Upper lobe of left lung (tissue), 6 donors: Measurements from ENCODE around the gene AGO3. TPM values are rescaled to one million over a fixed set of nuclear protein-coding genes. Genes with fewer than 3 reads are reported as not detected.
A peak's percentile ranks its signal among the peaks of the same experiment; 100 is the strongest.

Experiments used
- ATAC-seq, 2 donors: fragments of 200-7000 bp; cut with Tn5 transposase; one replicate each; pipeline ENCODE4 v1.9.1; 2022; ENCODE audit warnings: mild to moderate bottlenecking in 2 of 2, moderate library complexity in 2 of 2; ENCODE audit not compliant: low FRiP score in 2 of 2
- DNase-seq, 2 donors: peaks; one replicate each; pipeline ENCODE4 v3.0.0-alpha.2; 2019 to 2020
- H3K27ac ChIP-seq, 4 donors: fragments of 200-600 bp; sonication (generic); one replicate each; pipeline ENCODE4 v1.5.1; 2016 to 2019
- H3K27me3 ChIP-seq, 4 donors: fragments of 200-600 bp; sonication (generic); one replicate each; pipeline ENCODE4 v1.5.1; 2017 to 2019
- H3K36me3 ChIP-seq, 4 donors: fragments of 200-600 bp; sonication (generic); one replicate each; pipeline ENCODE4 v1.5.1; 2016 to 2019
- H3K4me1 ChIP-seq, 4 donors: fragments of 200-600 bp; sonication (generic); one replicate each; pipeline ENCODE4 v1.5.1; 2018 to 2019
- H3K4me3 ChIP-seq, 4 donors: fragments of 200-600 bp; sonication (generic); one replicate each; pipeline ENCODE4 v1.5.1; 2017 to 2019; ENCODE audit warnings: mild to moderate bottlenecking in 2 of 4, moderate library complexity in 1 of 4
- H3K9me3 ChIP-seq, 4 donors: fragments of 200-600 bp; sonication (generic); one replicate each; pipeline ENCODE4 v1.5.1; 2018 to 2019
- CTCF ChIP-seq, 6 experiments: fragments of 450-650 bp in 4 of 6; fragments of 200-600 bp in 2 of 6; sonication (generic) in 2 of 6; IDR thresholded peaks; one replicate each; pipeline ENCODE4 v1.5.1; 2016 to 2019; ENCODE audit warnings: antibody characterized with exemption in 6 of 6
- EP300 ChIP-seq, 4 donors: sonication (generic); formaldehyde crosslinking; IDR thresholded peaks; one replicate each; pipeline ENCODE4 v1.5.1; 2017; ENCODE audit warnings: antibody characterized with exemption in 4 of 4, control low read depth in 2 of 4
- POLR2A ChIP-seq, 4 donors: fragments of 450-650 bp; IDR thresholded peaks; one replicate each; pipeline ENCODE4 v1.5.1; 2016 to 2017; ENCODE audit warnings: antibody characterized with exemption in 4 of 4, mild to moderate bottlenecking in 2 of 4
- POLR2AphosphoS5 ChIP-seq, 2 donors: sonication (generic); formaldehyde crosslinking; IDR thresholded peaks; one replicate each; pipeline ENCODE4 v1.5.1; 2017; ENCODE audit warnings: antibody characterized with exemption in 2 of 2
- WGBS, 2 donors: methylation state at CpG; one replicate each; pipeline ENCODE4 v1.1.5; 2017 to 2018; 5-methylcytosine and 5-hydroxymethylcytosine counted together
- total RNA-seq, 6 donors: library from RNA; depleted of rRNA in 4 of 6; stranded (reverse); fragments of >200 nt in 4 of 6; gene quantifications; one replicate each; pipeline versions ENCODE4 v1.1.0 to v1.2.1, GENCODE V29; 2016 to 2021
- donor health status: DM: no; HTN: no; CAD: no; lungs with moderate emphysema.
- donor health status: DM: no; HTN: yes; CAD: no; lungs with severe emphysema.

The AGO3 gene
- total RNA-seq, 6 donors from 2014 or later: 13.8 to 32.5 (median 29.6) TPM

- TF ChIP-seq POLR2AphosphoS5 (IDR thresholded peaks at IDR 0.05) (no peak), POLR2A (IDR thresholded peaks at IDR 0.05) (no peak), CTCF (IDR thresholded peaks at IDR 0.05) (no peak), EP300 (IDR thresholded peaks at IDR 0.05) (no peak)
- no peaks in the 10 kb centered on the region for H3K27me3 ChIP-seq
- no peak overlapping the region for H3K4me3 ChIP-seq
- peaks cover 19 to 37% (median 31%) of the 10 kb centered on the region in 4 donors for H3K4me1 ChIP-seq
- no peaks in the 10 kb centered on the region for H3K36me3 ChIP-seq
- DNase-seq (no peak), ATAC-seq (no peak)
- H3K27ac ChIP-seq: no peak overlapping the region
- no peaks in the 10 kb centered on the region for H3K9me3 ChIP-seq
These were observed 2.0 kb downstream of the AGO3 start for GRCh38 chr1:35932941-35933340.

GRCh38 chr1:35935442-35936388, 4.8 kb downstream of the AGO3 start:
- DNase-seq (no peak), ATAC-seq (no peak)
- TF ChIP-seq CTCF (IDR thresholded peaks at IDR 0.05): no peak
- no peak for TF ChIP-seq EP300 (IDR thresholded peaks at IDR 0.05)
- TF ChIP-seq POLR2AphosphoS5 (IDR thresholded peaks at IDR 0.05): no peak
- TF ChIP-seq POLR2A (IDR thresholded peaks at IDR 0.05): no peak
- H3K4me1 ChIP-seq: peaks cover 12 to 29% (median 23%) of the 10 kb centered on the region in 4 donors
- no peaks in the 10 kb centered on the region for H3K9me3 ChIP-seq
- 63 to 68% methylated on average over 2 of the region's 2 CpGs for WGBS, 2 donors
- no peak overlapping the region for H3K4me3 ChIP-seq
- no peaks in the 10 kb centered on the region for H3K27me3 ChIP-seq
- no peak overlapping the region for H3K27ac ChIP-seq
- no peaks in the 10 kb centered on the region for H3K36me3 ChIP-seq

GRCh38 chr1:35936838-35937237, 5.9 kb downstream of the AGO3 start:
- Histone ChIP-seq H3K4me3 (no peak overlapping the region), H3K27me3 (no peaks in the 10 kb centered on the region), H3K9me3 (no peaks in the 10 kb centered on the region), H3K4me1 (peaks cover 12 to 29% (median 22%) of the 10 kb centered on the region in 4 donors), H3K36me3 (no peaks in the 10 kb centered on the region), H3K27ac (no peak overlapping the region)
- TF ChIP-seq POLR2A (IDR thresholded peaks at IDR 0.05) (no peak), EP300 (IDR thresholded peaks at IDR 0.05) (no peak), CTCF (IDR thresholded peaks at IDR 0.05) (no peak), POLR2AphosphoS5 (IDR thresholded peaks at IDR 0.05) (no peak)
- DNase-seq (no peak), ATAC-seq (peak in 1 of 2 donors; percentile 29)
- WGBS, 2 donors: 86 to 93% methylated on average over 3 of the region's 3 CpGs

- 95 to 99% methylated on average over 3 of the region's 3 CpGs for WGBS, 2 donors
- H3K9me3 ChIP-seq: no peaks in the 10 kb centered on the region
- TF ChIP-seq POLR2A (IDR thresholded peaks at IDR 0.05): no peak
- no peak for TF ChIP-seq CTCF (IDR thresholded peaks at IDR 0.05)
- TF ChIP-seq EP300 (IDR thresholded peaks at IDR 0.05): no peak
- no peak for TF ChIP-seq POLR2AphosphoS5 (IDR thresholded peaks at IDR 0.05)
- H3K4me1 ChIP-seq: peaks cover 0 to 12% (median 5%) of the 10 kb centered on the region in 4 donors
- H3K4me3 ChIP-seq: no peak overlapping the region
- H3K27me3 ChIP-seq: no peaks in the 10 kb centered on the region
- ATAC-seq (no peak), DNase-seq (no peak)
- H3K27ac ChIP-seq: no peak overlapping the region
- no peaks in the 10 kb centered on the region for H3K36me3 ChIP-seq
These were observed 8.6 kb downstream of the AGO3 start for GRCh38 chr1:35939484-35939883.
